Tibial artery (tissue), 4 donors: Measurements from ENCODE around the gene ERP27.

Source experiments
- DNase-seq, 2 donors: peaks; one replicate each; pipeline ENCODE4 v3.0.0-alpha.2; 2019
- H3K27ac ChIP-seq, 2 donors: fragments of 200-600 bp; sonication (generic) in 1 of 2; 1 replicate in 1 of 2; 2 replicates in 1 of 2; pipeline ENCODE4 v1.5.1; 2018 to 2019; ENCODE audit warnings: mild to moderate bottlenecking in 1 of 2
- H3K27me3 ChIP-seq, 2 donors: fragments of 200-600 bp; sonication (generic) in 1 of 2; one replicate each; pipeline versions ENCODE4 v1.5.1 to v1.6.0; 2016 to 2019
- H3K36me3 ChIP-seq, 3 donors: fragments of 200-600 bp; sonication (generic) in 2 of 3; one replicate each; pipeline ENCODE4 v1.5.1; 2016 to 2019; ENCODE audit warnings: mild to moderate bottlenecking in 2 of 3
- H3K4me1 ChIP-seq, 4 donors: fragments of 200-600 bp; sonication (generic) in 2 of 4; 1 replicate in 3 of 4; 2 replicates in 1 of 4; pipeline ENCODE4 v1.5.1; 2016 to 2019
- H3K4me3 ChIP-seq, 2 donors: fragments of 200-600 bp; sonication (generic) in 1 of 2; 1 replicate in 1 of 2; 2 replicates in 1 of 2; pipeline ENCODE4 v1.5.1; 2018 to 2019; ENCODE audit warnings: mild to moderate bottlenecking in 2 of 2
- H3K9me3 ChIP-seq, 3 donors: fragments of 200-600 bp; sonication (generic) in 1 of 3; one replicate each; pipeline ENCODE4 v1.5.1; 2016 to 2019
- intact Hi-C: fragments of 100-400 bp; cut with DNase I; formaldehyde crosslinking; loops from one replicate; pipeline ENCODE4 v1.15.0; 2023; ENCODE audit warnings: low total_unique reads
- TF ChIP-seq, protein P1 (sequence below), 2 experiments: fragments of 200-600 bp in 1 of 2; fragments of 450-650 bp in 1 of 2; IDR thresholded peaks; one replicate each; pipeline ENCODE4 v1.5.1; 2017 to 2019; ENCODE audit warnings: antibody characterized with exemption in 2 of 2, mild to moderate bottlenecking in 1 of 2, moderate library complexity in 1 of 2

ERP27 gene

GRCh38 chr12:14938301-14938700 is at the start of gene ERP27:
TSS of gene ERP27 (minus strand) at chr12:14938537. CDS start at chr12:14938508, 29 bp downstream.
- peaks cover 12 to 20% (median 18%) of the 10 kb centered on the region in 3 donors for H3K36me3 ChIP-seq
- H3K27ac ChIP-seq: no peak within 1 kb of the TSS
- H3K4me3 ChIP-seq: no peak within 1 kb of the TSS
- no peak for DNase-seq
- H3K4me1 ChIP-seq: no peaks in the 10 kb centered on the region
- TF ChIP-seq, protein P1, sequence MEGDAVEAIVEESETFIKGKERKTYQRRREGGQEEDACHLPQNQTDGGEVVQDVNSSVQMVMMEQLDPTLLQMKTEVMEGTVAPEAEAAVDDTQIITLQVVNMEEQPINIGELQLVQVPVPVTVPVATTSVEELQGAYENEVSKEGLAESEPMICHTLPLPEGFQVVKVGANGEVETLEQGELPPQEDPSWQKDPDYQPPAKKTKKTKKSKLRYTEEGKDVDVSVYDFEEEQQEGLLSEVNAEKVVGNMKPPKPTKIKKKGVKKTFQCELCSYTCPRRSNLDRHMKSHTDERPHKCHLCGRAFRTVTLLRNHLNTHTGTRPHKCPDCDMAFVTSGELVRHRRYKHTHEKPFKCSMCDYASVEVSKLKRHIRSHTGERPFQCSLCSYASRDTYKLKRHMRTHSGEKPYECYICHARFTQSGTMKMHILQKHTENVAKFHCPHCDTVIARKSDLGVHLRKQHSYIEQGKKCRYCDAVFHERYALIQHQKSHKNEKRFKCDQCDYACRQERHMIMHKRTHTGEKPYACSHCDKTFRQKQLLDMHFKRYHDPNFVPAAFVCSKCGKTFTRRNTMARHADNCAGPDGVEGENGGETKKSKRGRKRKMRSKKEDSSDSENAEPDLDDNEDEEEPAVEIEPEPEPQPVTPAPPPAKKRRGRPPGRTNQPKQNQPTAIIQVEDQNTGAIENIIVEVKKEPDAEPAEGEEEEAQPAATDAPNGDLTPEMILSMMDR (IDR thresholded peaks at IDR 0.05): no peak
- H3K9me3 ChIP-seq: no peaks in the 10 kb centered on the region
- no peaks in the 10 kb centered on the region for H3K27me3 ChIP-seq
- intact Hi-C loops: loop anchor here (10.0 kb wide), 1 partner anchor 46 kb away; no protein-coding TSS in a partner anchor

- TF ChIP-seq, protein P1 (IDR thresholded peaks at IDR 0.05): no peak
- no peaks in the 10 kb centered on the region for H3K27me3 ChIP-seq
- no peak overlapping the region for H3K27ac ChIP-seq
- H3K36me3 ChIP-seq: no peaks in the 10 kb centered on the region
- H3K4me1 ChIP-seq: no peaks in the 10 kb centered on the region
- no peaks in the 10 kb centered on the region for H3K9me3 ChIP-seq
- no peak for DNase-seq
- H3K4me3 ChIP-seq: no peak overlapping the region
- intact Hi-C loops: loop anchor here (5.0 to 10.0 kb wide), 2 partner anchors 53 to 141 kb away; partner anchors contain the start of gene ERP27
Observed at GRCh38 chr12:14988035-14988434, 49.7 kb upstream of the ERP27 start.

DNA sequence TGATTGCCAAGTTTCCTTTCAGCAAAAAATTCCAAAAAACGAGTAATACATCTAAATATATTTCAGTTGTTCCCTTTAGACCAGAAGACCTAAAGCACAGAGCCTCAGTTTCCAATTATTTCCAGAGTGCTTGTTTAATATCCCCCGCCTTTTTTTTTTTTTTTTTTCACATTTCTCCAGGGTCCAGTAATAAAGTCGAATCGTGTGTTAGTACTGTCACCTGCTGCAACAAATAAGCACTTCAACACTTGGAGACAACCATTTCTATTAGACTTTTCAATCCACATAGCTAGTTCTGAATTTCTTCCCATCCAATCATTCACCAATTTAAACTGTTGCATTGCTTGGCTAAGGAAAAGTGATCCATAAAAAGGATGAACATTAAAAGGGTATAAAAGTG is 48.1 kb upstream of the ERP27 start:
- Histone ChIP-seq H3K4me1 (no peaks in the 10 kb centered on the region), H3K27me3 (no peaks in the 10 kb centered on the region), H3K27ac (no peak overlapping the region), H3K9me3 (no peaks in the 10 kb centered on the region), H3K4me3 (no peak overlapping the region), H3K36me3 (no peaks in the 10 kb centered on the region)
- TF ChIP-seq, protein P1 (IDR thresholded peaks at IDR 0.05): peak in 1 of 2 experiments; percentile 12
- no peak for DNase-seq
- intact Hi-C loops: loop anchor here (5.0 to 10.0 kb wide), 2 partner anchors 52 to 139 kb away; partner anchors contain the start of gene ERP27

DNA sequence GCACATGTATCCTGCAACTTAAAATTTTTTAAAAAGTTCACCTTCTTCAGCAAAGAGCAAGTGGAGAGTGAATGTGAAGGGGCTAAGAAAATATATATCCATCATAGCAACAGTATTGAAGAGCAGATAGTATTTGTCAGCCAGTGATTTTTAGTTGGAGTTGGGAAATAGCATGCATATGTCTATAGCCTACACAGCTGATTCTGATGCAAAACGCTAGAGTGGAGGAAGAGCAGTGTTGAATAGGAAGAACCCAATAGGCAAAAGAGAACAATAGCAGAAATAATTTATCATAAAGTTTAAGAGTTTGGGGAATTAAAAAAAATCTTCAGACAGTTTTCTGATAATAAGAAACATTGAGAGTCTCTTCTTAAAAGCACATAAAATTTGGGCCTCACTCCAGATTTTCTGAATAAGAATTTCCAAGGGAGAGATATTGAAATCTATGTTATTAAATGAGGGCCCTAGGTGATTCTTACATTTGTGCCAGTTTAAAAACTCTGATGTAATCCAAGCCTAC is 46.5 kb upstream of the ERP27 start:
- H3K27me3 ChIP-seq: no peaks in the 10 kb centered on the region
- DNase-seq: no peak
- intact Hi-C loops: loop anchor here (5.0 to 10.0 kb wide), 2 partner anchors 50 to 138 kb away; partner anchors contain the start of gene ERP27
- H3K27ac ChIP-seq: no peak overlapping the region
- H3K4me3 ChIP-seq: no peak overlapping the region
- no peaks in the 10 kb centered on the region for H3K36me3 ChIP-seq
- TF ChIP-seq, protein P1 (IDR thresholded peaks at IDR 0.05): no peak
- no peaks in the 10 kb centered on the region for H3K4me1 ChIP-seq
- no peaks in the 10 kb centered on the region for H3K9me3 ChIP-seq

DNA sequence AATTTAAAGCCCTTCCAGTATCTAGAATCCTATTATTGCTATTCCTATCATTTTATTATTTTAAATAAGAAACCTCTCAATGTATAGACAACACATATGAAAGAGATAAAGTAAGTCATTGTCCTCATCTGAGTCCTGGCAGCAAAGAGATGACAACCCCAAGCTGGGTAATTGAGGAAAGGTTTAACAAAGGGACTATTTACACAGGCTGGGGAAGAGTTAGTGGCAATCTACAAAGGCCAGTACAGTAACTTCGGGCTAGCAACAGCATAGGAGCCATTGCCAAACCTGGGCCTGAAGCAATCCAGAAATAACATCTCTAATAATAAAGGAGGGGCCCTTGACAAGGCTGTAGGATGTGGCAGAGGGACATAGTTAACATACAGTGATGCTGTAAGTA is 45.7 kb upstream of the ERP27 start:
- Histone ChIP-seq H3K4me3 (no peak overlapping the region), H3K27me3 (no peaks in the 10 kb centered on the region), H3K4me1 (no peaks in the 10 kb centered on the region), H3K9me3 (no peaks in the 10 kb centered on the region), H3K27ac (no peak overlapping the region), H3K36me3 (no peaks in the 10 kb centered on the region)
- TF ChIP-seq, protein P1 (IDR thresholded peaks at IDR 0.05): no peak
- intact Hi-C loops: loop anchor here (10.0 kb wide), 1 partner anchor 49 kb away; the partner anchor contains the start of gene ERP27
- no peak for DNase-seq
